ENCODE results near the gene ICAM2. TPM values are rescaled to one million over a fixed set of nuclear protein-coding genes. Genes with fewer than 3 reads are reported as not detected.

Gene ICAM2
- total RNA-seq, 1 donor from 2014 or later, result 55.7 TPM

DNA sequence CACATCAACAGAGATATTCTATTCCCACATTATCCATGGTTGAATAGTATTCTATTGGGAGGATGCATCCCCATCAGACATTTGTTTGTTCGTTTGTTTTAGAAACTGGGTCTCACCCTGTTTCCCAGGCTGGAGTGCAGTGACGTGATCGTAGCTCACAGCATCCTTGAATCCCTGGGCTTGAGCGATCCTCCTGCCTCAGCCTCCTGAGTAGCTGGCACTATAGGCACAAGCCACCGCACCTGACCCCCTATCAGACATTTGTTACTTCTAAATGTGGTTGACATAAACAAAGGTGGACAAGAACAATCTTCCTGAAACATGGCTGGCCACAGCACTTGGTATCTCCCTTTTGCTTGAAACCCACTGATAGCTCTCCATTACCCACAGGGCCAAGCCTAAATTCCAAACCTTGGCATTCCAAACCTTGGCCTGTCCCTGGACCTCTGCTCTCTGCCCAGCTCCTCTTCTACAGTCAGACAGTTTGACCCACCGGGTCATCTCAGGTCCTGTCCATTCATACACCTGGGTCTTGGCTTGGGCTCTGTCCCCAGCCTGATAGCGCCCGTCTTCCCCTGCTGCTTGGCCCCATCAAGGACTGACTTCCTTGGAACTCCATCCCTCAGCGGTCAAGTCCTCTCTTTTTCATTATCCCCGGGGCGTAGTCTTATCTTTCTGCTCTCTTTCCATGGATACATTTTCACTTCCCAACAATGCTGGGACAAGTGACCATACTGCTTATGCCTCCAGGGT is 23.8 kb downstream of the ICAM2 start:
- TF ChIP-seq POLR2AphosphoS5 (IDR thresholded peaks at IDR 0.05; ENCODE audit: insufficient read depth in 1 of 2, low read depth in 1 of 2), result no peak
- TF ChIP-seq, protein P1, sequence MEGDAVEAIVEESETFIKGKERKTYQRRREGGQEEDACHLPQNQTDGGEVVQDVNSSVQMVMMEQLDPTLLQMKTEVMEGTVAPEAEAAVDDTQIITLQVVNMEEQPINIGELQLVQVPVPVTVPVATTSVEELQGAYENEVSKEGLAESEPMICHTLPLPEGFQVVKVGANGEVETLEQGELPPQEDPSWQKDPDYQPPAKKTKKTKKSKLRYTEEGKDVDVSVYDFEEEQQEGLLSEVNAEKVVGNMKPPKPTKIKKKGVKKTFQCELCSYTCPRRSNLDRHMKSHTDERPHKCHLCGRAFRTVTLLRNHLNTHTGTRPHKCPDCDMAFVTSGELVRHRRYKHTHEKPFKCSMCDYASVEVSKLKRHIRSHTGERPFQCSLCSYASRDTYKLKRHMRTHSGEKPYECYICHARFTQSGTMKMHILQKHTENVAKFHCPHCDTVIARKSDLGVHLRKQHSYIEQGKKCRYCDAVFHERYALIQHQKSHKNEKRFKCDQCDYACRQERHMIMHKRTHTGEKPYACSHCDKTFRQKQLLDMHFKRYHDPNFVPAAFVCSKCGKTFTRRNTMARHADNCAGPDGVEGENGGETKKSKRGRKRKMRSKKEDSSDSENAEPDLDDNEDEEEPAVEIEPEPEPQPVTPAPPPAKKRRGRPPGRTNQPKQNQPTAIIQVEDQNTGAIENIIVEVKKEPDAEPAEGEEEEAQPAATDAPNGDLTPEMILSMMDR (IDR thresholded peaks at IDR 0.05), result no peak
- no peaks in the 10 kb centered on the region for H3K36me3 ChIP-seq
- no peak overlapping the region for H3K4me3 ChIP-seq
- peaks cover 20% of the 10 kb centered on the region for H3K4me1 ChIP-seq
- no peaks in the 10 kb centered on the region for H3K9me3 ChIP-seq
- intact Hi-C loops (cut with DNase I), result no loop called here
- no peak overlapping the region for H3K27ac ChIP-seq
- DNase-seq (ENCODE audit: extremely low spot score in 2 of 2), result no peak
- H3K27me3 ChIP-seq, result no peaks in the 10 kb centered on the region

DNA sequence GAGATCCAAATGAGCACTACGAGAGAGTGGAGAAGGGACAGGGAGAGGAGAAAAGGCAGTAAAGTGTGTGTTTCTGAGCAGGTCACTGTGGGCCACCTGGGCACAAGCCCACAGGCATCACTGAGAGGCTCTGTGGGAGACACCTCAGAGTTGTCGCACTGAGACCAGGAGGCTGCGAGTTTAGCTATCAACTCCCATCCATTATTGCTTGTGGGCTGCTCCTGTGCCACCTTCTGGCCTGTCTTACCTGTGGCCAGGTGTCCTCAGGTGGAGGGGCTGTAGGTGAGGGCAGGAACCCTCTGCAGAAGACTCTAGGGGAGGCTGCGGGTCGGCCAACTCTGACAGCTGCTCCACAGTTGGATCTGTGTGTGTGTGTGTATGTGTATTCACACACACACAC is 24.8 kb downstream of the ICAM2 start:
- no peak for DNase-seq (ENCODE audit: extremely low spot score in 2 of 2)
- TF ChIP-seq, protein P1 (IDR thresholded peaks at IDR 0.05), result no peak
- no peak for TF ChIP-seq POLR2A (IDR thresholded peaks at IDR 0.05)
- no peak for TF ChIP-seq POLR2AphosphoS5 (IDR thresholded peaks at IDR 0.05; ENCODE audit: insufficient read depth in 1 of 2, low read depth in 1 of 2)
- no peaks in the 10 kb centered on the region for H3K36me3 ChIP-seq
- intact Hi-C loops (cut with DNase I), result no loop called here
- no peaks in the 10 kb centered on the region for H3K9me3 ChIP-seq
- H3K4me1 ChIP-seq, result peaks cover 22% of the 10 kb centered on the region
- H3K27ac ChIP-seq, result no peak overlapping the region
- no peaks in the 10 kb centered on the region for H3K27me3 ChIP-seq
- no peak overlapping the region for H3K4me3 ChIP-seq

DNA sequence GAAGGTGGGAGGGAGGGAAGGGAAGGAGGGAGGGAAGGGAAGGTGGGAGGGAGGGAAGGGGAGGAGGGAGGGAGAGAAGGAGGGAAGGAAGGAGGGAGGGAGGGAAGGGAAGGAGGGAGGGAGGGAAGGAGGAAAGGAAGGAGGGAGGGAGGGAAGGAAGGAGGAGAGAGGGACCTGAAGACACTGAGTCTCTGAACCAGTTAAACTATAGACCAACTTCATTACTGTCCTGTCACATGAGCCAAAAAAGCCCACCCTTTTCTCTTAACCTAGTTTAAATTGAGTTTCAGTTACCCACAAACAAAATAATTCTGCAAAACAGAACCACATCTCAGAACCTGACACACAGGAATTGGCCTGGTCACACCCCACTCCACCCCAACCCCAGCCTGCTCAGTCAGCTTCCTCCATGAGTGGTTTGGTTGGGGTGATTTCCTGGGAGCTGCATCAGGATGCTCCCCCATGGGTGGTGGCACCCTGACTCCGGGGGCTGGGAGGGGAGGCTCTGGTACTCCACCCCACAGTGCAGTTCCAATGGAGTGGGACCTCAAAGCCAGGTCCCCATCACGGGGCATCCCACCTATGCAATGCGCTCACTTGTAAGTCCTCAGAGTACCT is 27.0 kb downstream of the ICAM2 start:
- no peak for DNase-seq (ENCODE audit: extremely low spot score in 2 of 2)
- H3K27me3 ChIP-seq, result no peaks in the 10 kb centered on the region

DNA sequence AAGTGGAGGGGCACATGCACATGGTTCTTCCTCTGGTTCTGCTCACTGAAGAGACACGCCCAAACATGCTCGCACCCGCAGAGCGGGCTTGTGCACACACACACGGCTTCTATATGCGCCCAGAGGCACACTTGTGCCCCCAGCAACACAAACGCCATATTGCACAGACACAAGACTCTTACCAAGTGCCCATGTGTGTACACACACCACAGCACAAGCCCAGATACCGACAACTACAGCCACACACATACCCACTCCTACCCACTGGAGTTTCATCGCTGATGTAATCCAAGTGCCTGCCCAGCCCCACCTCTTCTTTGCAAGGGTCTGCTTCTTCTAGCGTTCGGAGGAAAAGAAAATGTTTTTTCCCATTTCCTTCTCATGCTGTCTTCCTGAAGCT is 28.8 kb downstream of the ICAM2 start:
- Histone ChIP-seq H3K27ac (no peak overlapping the region), H3K4me3 (no peak overlapping the region), H3K36me3 (no peaks in the 10 kb centered on the region), H3K4me1 (peaks cover 8% of the 10 kb centered on the region), H3K9me3 (no peaks in the 10 kb centered on the region), H3K27me3 (no peaks in the 10 kb centered on the region)
- intact Hi-C loops (cut with DNase I), result no loop called here
- no peak for TF ChIP-seq POLR2A (IDR thresholded peaks at IDR 0.05)
- no peak for TF ChIP-seq POLR2AphosphoS5 (IDR thresholded peaks at IDR 0.05; ENCODE audit: insufficient read depth in 1 of 2, low read depth in 1 of 2)
- TF ChIP-seq, protein P1 (IDR thresholded peaks at IDR 0.05), result no peak
- no peak for DNase-seq (ENCODE audit: extremely low spot score in 2 of 2)

More for the DNA sequence above, 27.0 kb downstream of the ICAM2 start:
- peaks cover 21% of the 10 kb centered on the region for H3K4me1 ChIP-seq
- no peak for TF ChIP-seq POLR2A (IDR thresholded peaks at IDR 0.05)
- no peak for TF ChIP-seq POLR2AphosphoS5 (IDR thresholded peaks at IDR 0.05; ENCODE audit: insufficient read depth in 1 of 2, low read depth in 1 of 2)
- TF ChIP-seq, protein P1 (IDR thresholded peaks at IDR 0.05), result no peak
- H3K36me3 ChIP-seq, result no peaks in the 10 kb centered on the region
- H3K27ac ChIP-seq, result no peak overlapping the region
- intact Hi-C loops (cut with DNase I), result no loop called here
- no peak overlapping the region for H3K4me3 ChIP-seq
- H3K9me3 ChIP-seq, result no peaks in the 10 kb centered on the region

All from vagina (tissue), 2 donors.